HepG2 (cell line): ENCODE data around the gene XRCC1. TPM values are rescaled to one million over a fixed set of nuclear protein-coding genes. Genes with fewer than 3 reads are reported as not detected.

ENCODE experiments used
- ASH2L ChIP-seq: fragments of 300-600, 200-600 bp; sonication (generic); IDR thresholded peaks from 2 replicates; pipeline ENCODE4 v1.7.0; 2017; ENCODE audit warnings: low read depth, mild to moderate bottlenecking, moderate library complexity, mixed read lengths, low read length; ENCODE audit not compliant: insufficient read length
- CCDC6 ChIP-seq: sonication (generic); formaldehyde crosslinking; IDR thresholded peaks from 2 replicates; pipeline ENCODE4 v1.8.1; 2022; ENCODE audit warnings: mild to moderate bottlenecking, missing genetic modification reagents, moderate library complexity
- HMG20A ChIP-seq: IDR thresholded peaks from 2 replicates; pipeline ENCODE4 v1.6.1; 2016; ENCODE audit warnings: borderline replicate concordance
- RFXAP ChIP-seq: sonication (generic); formaldehyde crosslinking; IDR thresholded peaks from 2 replicates; pipeline ENCODE4 v1.4.0; 2020; ENCODE audit warnings: missing genetic modification reagents, borderline replicate concordance
- SMC3 ChIP-seq: IDR thresholded peaks from 2 replicates; pipeline ENCODE4 v1.6.1; 2011; ENCODE audit warnings: low read length, improper control_type of control experiment
- TIGD3 ChIP-seq: sonication (generic); formaldehyde crosslinking; IDR thresholded peaks from 2 replicates; pipeline ENCODE4 v1.5.1; 2020; ENCODE audit warnings: mild to moderate bottlenecking, missing genetic modification reagents, borderline replicate concordance
- WIZ ChIP-seq: sonication (generic); formaldehyde crosslinking; IDR thresholded peaks from 2 replicates; pipeline ENCODE4 v1.5.1; 2020; ENCODE audit warnings: mild to moderate bottlenecking, missing genetic modification reagents
- ZBTB42 ChIP-seq: sonication (generic); formaldehyde crosslinking; IDR thresholded peaks from 2 replicates; pipeline ENCODE4 v1.5.0; 2020; ENCODE audit warnings: mild to moderate bottlenecking, missing genetic modification reagents
- ZHX2 ChIP-seq, 2 experiments: sonication (generic) in 1 of 2; formaldehyde crosslinking in 1 of 2; IDR thresholded peaks; 2 replicates each; pipeline versions ENCODE4 v1.6.1 to v1.9.0; 2014 to 2022; ENCODE audit warnings: antibody characterized with exemption in 1 of 2, borderline replicate concordance in 1 of 2, inconsistent platforms in 1 of 2, low read depth in 1 of 2, missing genetic modification reagents in 1 of 2
- ZNF329 ChIP-seq: sonication (generic); formaldehyde crosslinking; IDR thresholded peaks from 2 replicates; pipeline ENCODE4 v1.9.0; 2021; ENCODE audit warnings: low read depth, mild to moderate bottlenecking, missing genetic modification reagents
- ZNF607 ChIP-seq: sonication (generic); formaldehyde crosslinking; IDR thresholded peaks from 2 replicates; pipeline ENCODE4 v1.5.1; 2020; ENCODE audit warnings: missing genetic modification reagents, mild to moderate bottlenecking, borderline replicate concordance
- polyA plus RNA-seq, 8 experiments: library from polyadenylated mRNA; depleted of rRNA in 3 of 8; stranded (reverse) in 7 of 8; unstranded in 1 of 8; fragments of >200 nt; fragmentation: Illumina TruSeq in 4 of 8; extraction: Trizol in 4 of 8; gene quantifications; 2 replicates each; pipeline versions ENCODE4 v1.2.1 to v1.2.3, GENCODE V29; 2011 to 2016; ENCODE audit warnings: low read depth in 4 of 8, missing spikeins in 1 of 8, mixed read lengths in 1 of 8; ENCODE audit not compliant: insufficient read depth in 1 of 8
- total RNA-seq, 5 experiments: library from RNA; depleted of rRNA; stranded (reverse); fragments of >200 nt; fragmentation: Illumina TruSeq; extraction: Trizol; gene quantifications; 2 replicates each; pipeline ENCODE4 v1.2.3, GENCODE V29; 2016; ENCODE audit warnings: low read depth in 1 of 5
- TF ChIP-seq, protein P1 (sequence below): fragments of 450-650 bp; IDR thresholded peaks from 2 replicates; pipeline ENCODE4 v1.6.1; 2017
- TF ChIP-seq, protein P2 (sequence below): sonication (generic); formaldehyde crosslinking; IDR thresholded peaks from 2 replicates; pipeline ENCODE4 v1.8.1; 2023; ENCODE audit warnings: mild to moderate bottlenecking, missing genetic modification reagents
- TF ChIP-seq, protein P3 (sequence below): sonication (generic); formaldehyde crosslinking; IDR thresholded peaks from 2 replicates; pipeline ENCODE4; 2020; ENCODE audit warnings: missing genetic modification reagents, mild to moderate bottlenecking, borderline replicate concordance

The XRCC1 gene
- total and polyA plus RNA-seq, 2 of the 13 experiments (the other 11 are each of a cell fraction or from before 2014, with no cell fraction given) = 24.7 to 26.3 TPM

- TF ChIP-seq RFXAP (CRISPR knock-in tag) = 0 out of 2 replicates have a peak, but pooled peaks have one; percentile 51
- no peak for TF ChIP-seq TIGD3 (CRISPR knock-in tag)
- TF ChIP-seq, protein P1, sequence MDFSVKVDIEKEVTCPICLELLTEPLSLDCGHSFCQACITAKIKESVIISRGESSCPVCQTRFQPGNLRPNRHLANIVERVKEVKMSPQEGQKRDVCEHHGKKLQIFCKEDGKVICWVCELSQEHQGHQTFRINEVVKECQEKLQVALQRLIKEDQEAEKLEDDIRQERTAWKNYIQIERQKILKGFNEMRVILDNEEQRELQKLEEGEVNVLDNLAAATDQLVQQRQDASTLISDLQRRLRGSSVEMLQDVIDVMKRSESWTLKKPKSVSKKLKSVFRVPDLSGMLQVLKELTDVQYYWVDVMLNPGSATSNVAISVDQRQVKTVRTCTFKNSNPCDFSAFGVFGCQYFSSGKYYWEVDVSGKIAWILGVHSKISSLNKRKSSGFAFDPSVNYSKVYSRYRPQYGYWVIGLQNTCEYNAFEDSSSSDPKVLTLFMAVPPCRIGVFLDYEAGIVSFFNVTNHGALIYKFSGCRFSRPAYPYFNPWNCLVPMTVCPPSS = no peak
- TF ChIP-seq ZBTB42 = no peak
- TF ChIP-seq, protein P2, sequence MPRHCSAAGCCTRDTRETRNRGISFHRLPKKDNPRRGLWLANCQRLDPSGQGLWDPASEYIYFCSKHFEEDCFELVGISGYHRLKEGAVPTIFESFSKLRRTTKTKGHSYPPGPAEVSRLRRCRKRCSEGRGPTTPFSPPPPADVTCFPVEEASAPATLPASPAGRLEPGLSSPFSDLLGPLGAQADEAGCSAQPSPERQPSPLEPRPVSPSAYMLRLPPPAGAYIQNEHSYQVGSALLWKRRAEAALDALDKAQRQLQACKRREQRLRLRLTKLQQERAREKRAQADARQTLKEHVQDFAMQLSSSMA (CRISPR knock-in tag) = 0 out of 2 replicates have a peak, but pooled peaks have one; percentile 10
- no peak for TF ChIP-seq HMG20A (CRISPR knock-in tag)
- TF ChIP-seq SMC3 = no peak
- TF ChIP-seq ZNF607 (CRISPR knock-in tag) = no peak
- TF ChIP-seq WIZ = no peak
- no peak for TF ChIP-seq ZNF329 (CRISPR knock-in tag)
- peak; percentile 7 for TF ChIP-seq ASH2L
- 0 out of 2 replicates have a peak, but pooled peaks have one; percentile 21 for TF ChIP-seq CCDC6 (CRISPR knock-in tag)
- TF ChIP-seq, protein P3, sequence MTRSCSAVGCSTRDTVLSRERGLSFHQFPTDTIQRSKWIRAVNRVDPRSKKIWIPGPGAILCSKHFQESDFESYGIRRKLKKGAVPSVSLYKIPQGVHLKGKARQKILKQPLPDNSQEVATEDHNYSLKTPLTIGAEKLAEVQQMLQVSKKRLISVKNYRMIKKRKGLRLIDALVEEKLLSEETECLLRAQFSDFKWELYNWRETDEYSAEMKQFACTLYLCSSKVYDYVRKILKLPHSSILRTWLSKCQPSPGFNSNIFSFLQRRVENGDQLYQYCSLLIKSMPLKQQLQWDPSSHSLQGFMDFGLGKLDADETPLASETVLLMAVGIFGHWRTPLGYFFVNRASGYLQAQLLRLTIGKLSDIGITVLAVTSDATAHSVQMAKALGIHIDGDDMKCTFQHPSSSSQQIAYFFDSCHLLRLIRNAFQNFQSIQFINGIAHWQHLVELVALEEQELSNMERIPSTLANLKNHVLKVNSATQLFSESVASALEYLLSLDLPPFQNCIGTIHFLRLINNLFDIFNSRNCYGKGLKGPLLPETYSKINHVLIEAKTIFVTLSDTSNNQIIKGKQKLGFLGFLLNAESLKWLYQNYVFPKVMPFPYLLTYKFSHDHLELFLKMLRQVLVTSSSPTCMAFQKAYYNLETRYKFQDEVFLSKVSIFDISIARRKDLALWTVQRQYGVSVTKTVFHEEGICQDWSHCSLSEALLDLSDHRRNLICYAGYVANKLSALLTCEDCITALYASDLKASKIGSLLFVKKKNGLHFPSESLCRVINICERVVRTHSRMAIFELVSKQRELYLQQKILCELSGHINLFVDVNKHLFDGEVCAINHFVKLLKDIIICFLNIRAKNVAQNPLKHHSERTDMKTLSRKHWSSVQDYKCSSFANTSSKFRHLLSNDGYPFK (CRISPR knock-in tag) = 0 out of 2 replicates have a peak, but pooled peaks have one; percentile 13
- no peak for TF ChIP-seq ZHX2 (IDR thresholded peaks at IDR 0.05; ENCODE audit: low read depth)
- 0 out of 2 replicates have a peak, but pooled peaks have one; percentile 48 for TF ChIP-seq ZHX2 (CRISPR knock-in tag; IDR thresholded peaks at IDR 0.05; ENCODE audit: borderline replicate concordance)
Observed at GRCh38 chr19:43525836-43526771, 49.2 kb downstream of the XRCC1 start (continued).
